GM18519 (cell line): ENCODE data around the gene CNTROB.
A peak's percentile ranks its signal among the peaks of the same experiment; 100 is the strongest.

Experiments
- ATAC-seq: cut with Tn5 transposase; IDR thresholded peaks from one replicate; pipeline ENCODE4 v1.9.1; 2021; ENCODE audit warnings: mild to moderate bottlenecking, moderate library complexity; ENCODE audit not compliant: unreplicated experiment, low FRiP score

CNTROB gene

GRCh38 chr17:7931709-7932482 is at the start of gene CNTROB, which contains the start of gene TRAPPC1:
TSS of gene CNTROB (plus strand) at chr17:7932206. CDS start at chr17:7933080, 874 bp downstream.
TSS of gene TRAPPC1 (minus strand) at chr17:7931946. CDS start at chr17:7931829, 117 bp downstream.
- ATAC-seq = peak; percentile 95

- no peak for ATAC-seq
Observed at GRCh38 chr17:7882629-7883028, 49.4 kb upstream of the CNTROB start.

- no peak for ATAC-seq
Observed at GRCh38 chr17:7883781-7884386, 48.1 kb upstream of the CNTROB start.

GRCh38 chr17:7884581-7885366 is 47.2 kb upstream of the CNTROB start:
- no peak for ATAC-seq

- no peak for ATAC-seq
Observed at GRCh38 chr17:7885367-7886226, 46.4 kb upstream of the CNTROB start.

GRCh38 chr17:7886227-7887037 is 45.6 kb upstream of the CNTROB start:
- no peak for ATAC-seq

GRCh38 chr17:7887038-7887481 is 44.9 kb upstream of the CNTROB start:
- ATAC-seq = no peak

- ATAC-seq = no peak
Observed at GRCh38 chr17:7887482-7888183, 44.4 kb upstream of the CNTROB start.

GRCh38 chr17:7888184-7888920 is 43.7 kb upstream of the CNTROB start, which contains the start of gene CHD3:
TSS of gene CHD3 (plus strand) at chr17:7888789. CDS start at chr17:7889001, 212 bp downstream.
- ATAC-seq = no peak

- no peak for ATAC-seq
Observed at GRCh38 chr17:7889166-7889955, 42.6 kb upstream of the CNTROB start.

GRCh38 chr17:7893187-7893880 is 38.7 kb upstream of the CNTROB start:
- ATAC-seq = no peak

- no peak for ATAC-seq
Observed at GRCh38 chr17:7894226-7894625, 37.8 kb upstream of the CNTROB start.

GRCh38 chr17:7894866-7895265 is 37.1 kb upstream of the CNTROB start:
- no peak for ATAC-seq

GRCh38 chr17:7897090-7897489 is 34.9 kb upstream of the CNTROB start:
- no peak for ATAC-seq

- ATAC-seq = no peak
Observed at GRCh38 chr17:7897773-7898172, 34.2 kb upstream of the CNTROB start.
